Mucosa of gallbladder (tissue), 1 donor: Measurements from ENCODE around the gene NDUFS7. TPM values are rescaled to one million over a fixed set of nuclear protein-coding genes. Genes with fewer than 3 reads are reported as not detected.

ENCODE experiments used
- DNase-seq: peaks from one replicate; pipeline ENCODE4 v3.0.0-alpha.2; 2020; ENCODE audit warnings: low spot score
- total RNA-seq: library from RNA; stranded (reverse); gene quantifications from one replicate; pipeline ENCODE4 v1.2.1, GENCODE V29; 2021
- donor health status: DM: no; HTN: no; CAD: no.

The NDUFS7 gene
- total RNA-seq, 1 donor from 2014 or later: 121 TPM

DNA sequence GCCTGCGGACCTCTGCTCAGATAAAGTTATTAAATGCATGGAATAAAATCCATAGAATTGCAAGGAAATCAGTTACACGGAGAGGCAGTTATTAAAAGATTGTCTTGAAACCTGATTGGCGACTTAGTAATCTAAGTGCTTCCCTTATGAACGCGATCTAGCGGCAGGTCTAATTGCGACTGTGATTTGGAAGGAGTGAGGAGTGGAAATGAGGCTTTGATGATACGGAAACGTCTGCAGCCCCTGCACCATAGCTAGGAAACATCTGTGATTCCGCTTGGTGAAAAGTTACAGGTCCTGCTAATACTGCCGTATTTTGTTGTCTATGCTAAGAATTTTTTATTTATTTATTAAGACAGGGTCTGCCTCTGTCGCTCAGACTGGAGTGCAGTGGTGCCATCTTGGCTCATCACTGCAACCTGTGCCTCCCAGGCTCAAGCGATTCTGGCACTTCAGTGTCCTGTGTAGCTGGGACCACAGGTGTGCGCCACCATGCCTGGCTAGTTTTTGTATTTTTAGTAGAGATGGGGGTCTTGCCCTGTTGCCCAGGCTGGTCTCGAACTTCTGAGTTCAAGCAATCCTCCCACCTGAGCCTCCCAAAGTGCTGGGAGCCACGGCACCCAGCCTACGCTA lies 887 bp downstream of the NDUFS7 start:
- DNase-seq: no peak

DNA sequence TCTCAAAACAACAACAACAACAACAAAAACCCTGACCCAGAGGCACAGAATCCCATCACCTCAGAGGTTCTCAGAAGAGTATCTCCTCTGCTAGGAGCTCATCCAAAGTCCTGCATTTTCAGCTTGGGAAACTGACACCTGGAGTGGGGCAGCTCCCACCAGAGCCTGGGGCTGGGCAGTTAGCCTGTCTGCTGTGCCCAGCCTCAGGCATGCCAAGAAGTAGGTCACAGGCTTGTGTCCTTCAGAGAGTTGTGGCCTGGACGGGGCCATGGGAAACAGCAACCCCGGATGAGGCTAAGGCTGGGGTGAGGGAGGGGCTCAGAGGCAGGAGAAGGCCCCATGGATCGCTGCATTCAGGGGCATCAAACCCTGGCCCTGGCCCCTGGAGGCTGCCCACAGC lies 2.1 kb downstream of the NDUFS7 start:
- DNase-seq: no peak

DNA sequence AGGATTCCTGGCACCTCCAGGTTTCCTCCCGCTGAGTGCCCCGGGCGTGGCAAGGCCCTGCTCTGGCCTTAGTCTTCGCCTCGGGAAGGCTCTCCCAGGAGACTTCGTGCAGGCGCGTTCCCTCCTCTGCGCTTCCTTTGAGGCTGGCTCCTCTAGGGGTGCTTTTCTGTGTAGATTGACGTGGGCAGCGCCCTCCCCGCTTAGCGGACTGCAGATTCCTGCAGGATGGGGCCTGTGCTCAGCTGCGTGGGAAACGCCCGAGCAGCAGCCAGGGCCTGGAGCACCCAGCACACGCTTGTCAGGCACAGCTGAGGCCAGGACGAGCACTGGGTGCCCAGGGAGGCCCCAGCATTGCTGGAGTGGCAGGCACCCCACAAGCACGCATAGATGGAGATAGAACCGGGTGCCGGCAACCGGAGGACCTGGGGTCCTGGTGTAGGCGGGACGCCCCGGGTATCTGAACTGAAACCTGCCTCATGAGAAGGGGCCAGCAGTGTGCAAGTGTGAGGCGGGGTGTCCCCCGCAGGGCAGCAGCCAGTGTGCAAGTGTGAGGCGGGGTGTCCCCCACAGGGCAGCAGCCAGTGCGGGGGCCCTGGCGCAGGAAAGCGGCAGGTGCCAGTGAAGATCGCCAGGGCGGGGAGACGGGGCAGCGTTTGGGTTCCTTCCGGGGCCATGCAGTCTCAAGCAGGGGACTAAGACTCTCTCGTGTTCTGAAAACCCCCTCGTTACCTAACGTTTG lies 3.4 kb downstream of the NDUFS7 start:
- DNase-seq: no peak

DNA sequence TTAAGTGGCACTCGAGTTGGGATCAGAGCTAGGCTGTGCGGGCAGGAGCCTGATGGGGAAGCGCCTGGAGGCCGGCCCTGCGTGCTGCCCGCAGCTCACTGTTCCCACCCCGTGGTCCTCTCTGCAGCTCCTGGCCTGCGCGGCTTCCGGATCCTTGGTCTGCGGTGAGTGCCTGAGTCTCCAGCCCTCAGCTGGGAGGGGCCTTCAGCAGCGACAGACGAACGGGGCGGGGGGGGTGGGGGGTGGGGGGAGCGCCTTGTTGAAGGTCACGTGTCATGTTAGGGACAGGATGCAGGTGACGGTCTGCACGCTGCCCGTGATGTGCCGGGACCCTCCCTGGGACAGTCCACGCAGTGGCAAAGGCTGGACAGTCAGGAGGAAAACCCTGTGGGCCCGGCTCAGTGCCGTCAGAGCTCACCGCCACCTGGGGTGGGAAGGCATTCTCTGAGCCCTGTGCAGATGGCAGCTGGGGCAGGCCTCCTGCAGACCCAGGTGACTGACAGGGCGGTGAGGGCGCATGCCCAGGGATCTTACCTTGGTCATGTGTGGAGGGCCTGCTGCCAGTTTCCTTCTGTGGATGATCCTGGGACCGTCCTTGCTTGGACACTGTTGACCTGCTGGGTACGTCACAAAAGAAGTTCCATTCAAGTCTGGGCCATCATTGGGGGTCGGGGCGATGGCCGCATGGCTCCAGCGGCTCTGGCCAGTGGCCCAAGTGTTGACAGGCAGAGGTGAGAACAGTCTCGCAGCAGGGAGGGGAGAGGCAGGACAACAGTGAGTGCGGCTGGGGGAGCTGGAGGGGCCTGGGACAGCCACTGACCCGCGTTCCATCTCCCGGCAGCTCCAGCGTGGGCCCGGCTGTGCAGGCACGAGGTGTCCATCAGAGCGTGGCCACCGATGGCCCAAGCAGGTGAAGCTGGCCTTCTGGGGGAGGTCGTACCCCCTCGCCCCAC lies 4.3 kb downstream of the NDUFS7 start:
- DNase-seq: no peak

DNA sequence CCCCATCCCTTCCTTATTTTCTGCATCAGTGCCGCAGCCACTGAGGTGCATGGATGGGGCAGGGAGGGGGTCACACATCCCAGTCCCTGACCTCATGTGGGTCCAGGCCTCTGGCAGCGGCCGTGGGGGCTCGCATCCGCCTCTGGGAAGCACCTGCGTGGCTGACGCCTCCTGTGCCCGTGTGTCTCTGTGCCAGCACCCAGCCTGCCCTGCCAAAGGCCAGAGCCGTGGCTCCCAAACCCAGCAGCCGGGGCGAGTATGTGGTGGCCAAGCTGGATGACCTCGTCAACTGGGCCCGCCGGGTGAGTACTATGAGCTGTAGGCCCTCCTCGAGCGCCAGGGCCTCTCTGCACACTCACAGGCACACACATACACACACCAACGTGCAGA lies 4.9 kb downstream of the NDUFS7 start:
- no peak for DNase-seq

DNA sequence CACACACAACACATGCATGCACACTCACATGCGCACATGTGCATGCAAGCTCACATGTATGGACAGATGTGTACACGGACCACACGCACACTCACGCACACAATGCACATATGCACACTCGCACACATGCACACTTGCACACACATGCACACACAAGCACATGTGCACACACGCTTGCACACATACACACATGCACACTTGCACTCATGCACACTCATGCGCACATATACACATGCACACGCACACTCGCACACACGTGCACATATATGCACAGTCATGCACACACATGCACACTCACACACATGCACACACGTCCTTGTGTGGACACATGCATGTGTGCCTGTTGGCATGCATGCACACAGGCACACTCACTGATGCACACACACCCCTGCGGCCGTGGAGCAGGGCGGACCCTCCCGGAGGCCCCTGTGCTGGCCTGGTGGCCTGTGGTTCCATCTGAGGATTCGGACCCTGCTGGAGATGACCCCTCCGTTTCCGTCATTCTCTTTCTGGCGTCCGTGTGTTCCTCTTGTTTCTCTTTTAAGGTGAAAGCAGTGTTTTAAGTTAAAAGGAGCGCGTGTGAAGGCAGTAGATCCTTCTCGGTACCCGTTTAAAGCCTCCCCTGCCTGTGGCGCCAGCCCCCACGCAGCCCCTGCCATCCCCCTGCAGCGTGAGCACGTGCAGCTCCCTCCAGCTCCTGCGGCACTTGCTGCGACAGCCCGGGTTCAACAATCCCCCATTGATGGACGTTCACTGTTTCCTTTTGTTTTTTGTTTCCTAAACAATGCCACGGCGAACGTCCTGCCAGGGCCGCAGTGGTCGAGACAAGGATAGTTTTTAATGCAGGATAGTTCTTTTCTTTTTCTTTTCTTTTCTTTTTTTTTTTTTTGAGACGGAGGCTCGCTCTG lies 5.6 kb downstream of the NDUFS7 start:
- no peak for DNase-seq

DNA sequence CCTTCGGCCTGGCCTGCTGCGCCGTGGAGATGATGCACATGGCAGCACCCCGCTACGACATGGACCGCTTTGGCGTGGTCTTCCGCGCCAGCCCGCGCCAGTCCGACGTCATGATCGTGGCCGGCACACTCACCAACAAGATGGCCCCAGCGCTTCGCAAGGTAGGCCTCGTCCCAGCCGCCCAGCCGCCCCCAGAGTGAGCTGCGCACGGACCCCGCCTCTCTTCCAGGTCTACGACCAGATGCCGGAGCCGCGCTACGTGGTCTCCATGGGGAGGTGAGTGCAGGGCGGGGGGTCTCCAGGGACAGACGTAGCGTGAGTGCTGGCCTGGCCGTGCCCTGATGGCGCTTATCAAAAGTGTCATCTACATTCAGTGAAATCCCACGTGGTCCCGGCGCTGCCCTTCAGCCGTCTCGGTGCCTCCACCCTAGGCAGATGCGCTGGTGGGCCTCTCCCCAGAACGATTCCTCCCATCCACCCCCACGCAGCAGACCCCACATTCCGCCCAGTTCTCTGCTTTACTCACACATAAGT lies 7.2 kb downstream of the NDUFS7 start:
- no peak for DNase-seq

DNA sequence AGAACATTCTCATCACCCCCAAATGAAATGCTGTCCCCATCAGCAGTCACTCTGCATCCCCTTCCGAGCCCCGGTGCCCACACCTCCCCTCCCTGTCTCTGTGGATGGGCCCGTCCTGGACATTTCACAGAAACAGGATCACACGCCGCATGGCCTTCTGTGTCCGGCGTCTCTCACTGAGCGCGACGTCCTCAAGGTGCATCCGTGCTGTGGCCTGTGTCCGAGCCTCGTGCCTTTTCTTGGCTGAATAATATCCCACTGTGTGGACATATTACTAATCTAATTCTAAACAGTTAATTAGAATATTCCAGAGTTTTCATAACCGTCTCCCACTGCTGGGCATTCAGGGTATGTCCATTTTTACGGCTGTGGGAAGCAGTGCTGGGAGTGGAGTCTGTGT lies 8.7 kb downstream of the NDUFS7 start:
- no peak for DNase-seq

DNA sequence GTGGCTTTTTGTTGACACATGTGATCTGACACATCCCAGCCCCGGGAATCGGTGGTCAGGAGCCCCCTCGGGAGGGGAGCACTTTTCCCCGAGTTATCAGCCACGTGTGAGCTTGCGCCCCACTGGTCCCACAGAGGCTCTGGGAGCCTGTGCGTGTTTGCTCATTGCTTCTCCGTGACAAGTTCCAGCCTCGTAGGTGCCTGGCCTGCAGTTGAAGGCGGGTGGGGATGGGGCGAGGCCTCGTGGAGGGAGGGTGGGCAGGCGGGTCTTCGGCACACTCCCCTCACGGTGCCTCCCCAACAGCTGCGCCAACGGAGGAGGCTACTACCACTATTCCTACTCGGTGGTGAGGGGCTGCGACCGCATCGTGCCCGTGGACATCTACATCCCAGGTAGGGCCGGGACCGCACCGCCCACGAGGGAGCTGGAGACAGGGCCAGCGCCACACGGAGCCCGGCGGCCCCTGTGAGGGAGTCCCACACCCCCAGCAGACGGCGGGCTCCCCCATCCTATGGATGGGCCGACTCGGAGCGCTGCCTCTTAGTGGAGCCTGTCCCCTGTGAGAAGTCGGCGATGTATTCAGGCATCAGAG lies 9.3 kb downstream of the NDUFS7 start:
- no peak for DNase-seq

DNA sequence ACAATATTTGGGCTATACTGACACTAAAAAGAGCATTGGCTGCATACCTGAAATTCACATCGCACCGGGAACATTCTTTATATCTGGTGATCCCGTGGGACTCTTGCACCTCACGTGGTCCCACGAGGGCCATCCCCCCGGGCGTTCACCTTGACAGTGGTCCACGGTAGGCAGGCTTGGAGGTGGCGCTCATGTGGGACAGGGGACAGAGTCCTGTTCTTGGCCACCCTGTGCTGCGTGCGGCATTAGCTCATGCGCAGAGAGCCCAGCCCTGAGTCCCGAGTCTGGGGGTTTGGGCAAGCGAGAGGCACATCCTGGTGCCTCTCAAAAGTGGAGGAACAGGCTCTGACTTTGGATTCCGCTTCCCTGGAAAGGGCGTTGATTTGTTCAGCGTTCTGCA lies 10.1 kb downstream of the NDUFS7 start:
- DNase-seq: no peak

DNA sequence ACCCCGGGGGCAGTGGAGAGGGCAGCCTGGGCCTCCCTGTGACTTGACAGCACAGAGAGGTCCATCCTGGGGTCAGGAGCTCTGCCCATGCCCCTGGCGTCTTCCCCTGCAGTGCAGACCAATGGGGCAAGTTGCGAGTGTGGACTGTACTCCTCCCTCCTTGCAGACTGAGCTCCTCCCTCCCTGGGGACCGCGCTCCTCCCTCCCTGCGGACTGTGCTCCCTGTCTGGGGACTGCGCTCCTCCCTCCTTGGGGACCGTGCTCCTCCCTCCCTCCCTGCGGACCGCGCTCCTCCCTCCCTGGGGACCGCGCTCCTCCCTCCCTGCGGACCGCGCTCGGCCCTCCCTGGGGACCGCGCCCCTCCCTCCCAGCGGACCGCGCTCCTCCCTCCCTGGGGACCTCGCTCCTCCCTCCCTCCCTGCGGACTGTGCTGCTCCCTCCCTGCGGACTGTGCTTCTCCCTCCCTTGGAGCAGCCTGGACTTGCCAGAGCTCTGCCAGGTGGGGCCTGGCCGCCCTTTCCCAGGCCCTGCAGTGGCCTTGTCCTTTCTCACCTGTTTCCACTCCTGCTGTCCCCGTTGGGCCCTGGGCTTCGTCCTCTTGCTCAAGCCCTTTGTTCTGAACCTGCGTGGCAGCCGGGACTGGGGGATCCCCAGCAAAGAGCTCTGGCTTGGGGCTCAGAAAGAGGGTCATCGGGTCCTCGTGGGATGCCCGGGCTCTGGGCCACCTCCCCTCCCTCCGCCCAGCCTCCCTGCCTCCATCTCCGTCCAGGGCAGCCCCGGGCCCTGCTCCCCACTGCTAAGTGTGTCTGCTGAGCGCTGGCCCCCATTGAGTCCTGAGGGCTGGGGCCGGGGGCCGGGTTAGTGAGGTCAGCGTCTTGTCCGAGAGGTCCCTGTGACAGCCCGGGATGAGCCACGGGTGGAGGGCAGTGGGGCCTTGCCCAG lies 10.8 kb downstream of the NDUFS7 start:
- no peak for DNase-seq

DNA sequence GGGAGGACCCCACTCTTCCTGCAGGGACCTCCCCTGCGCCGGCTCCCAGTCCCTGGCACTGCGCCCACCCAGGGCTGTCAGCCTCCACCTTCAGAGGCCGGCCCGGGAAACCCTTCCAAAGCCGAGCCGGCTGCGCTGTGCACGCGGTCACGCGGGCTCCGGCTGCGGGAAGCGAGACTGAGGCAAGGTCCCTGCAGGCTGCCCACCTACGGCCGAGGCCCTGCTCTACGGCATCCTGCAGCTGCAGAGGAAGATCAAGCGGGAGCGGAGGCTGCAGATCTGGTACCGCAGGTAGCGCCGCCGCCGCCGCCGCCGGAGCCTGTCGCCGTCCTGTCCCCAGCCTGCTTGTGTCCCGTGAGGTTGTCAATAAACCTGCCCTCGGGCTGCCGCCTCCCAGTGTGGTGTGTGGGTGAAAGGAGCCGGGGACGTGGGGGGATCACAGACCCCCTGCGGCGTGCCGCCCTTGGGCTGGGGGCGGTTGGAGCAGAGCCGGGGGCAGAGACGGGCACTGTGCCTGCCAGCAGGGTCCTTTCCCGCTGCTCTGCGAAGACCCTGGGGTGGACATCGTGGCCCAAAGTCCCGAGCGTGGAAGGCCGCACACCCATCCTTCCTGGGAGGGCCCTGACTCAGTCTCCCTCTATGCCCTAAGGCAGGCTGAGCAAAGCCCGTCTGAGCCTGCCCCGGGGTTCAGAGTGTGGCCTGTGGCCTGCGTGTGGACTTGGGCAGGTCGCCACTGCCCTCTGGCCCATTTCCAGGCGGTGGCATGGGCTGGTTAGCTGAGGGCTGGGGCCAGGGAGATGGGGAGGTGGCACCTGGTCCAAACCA lies 11.7 kb downstream of the NDUFS7 start:
- DNase-seq: no peak

DNA sequence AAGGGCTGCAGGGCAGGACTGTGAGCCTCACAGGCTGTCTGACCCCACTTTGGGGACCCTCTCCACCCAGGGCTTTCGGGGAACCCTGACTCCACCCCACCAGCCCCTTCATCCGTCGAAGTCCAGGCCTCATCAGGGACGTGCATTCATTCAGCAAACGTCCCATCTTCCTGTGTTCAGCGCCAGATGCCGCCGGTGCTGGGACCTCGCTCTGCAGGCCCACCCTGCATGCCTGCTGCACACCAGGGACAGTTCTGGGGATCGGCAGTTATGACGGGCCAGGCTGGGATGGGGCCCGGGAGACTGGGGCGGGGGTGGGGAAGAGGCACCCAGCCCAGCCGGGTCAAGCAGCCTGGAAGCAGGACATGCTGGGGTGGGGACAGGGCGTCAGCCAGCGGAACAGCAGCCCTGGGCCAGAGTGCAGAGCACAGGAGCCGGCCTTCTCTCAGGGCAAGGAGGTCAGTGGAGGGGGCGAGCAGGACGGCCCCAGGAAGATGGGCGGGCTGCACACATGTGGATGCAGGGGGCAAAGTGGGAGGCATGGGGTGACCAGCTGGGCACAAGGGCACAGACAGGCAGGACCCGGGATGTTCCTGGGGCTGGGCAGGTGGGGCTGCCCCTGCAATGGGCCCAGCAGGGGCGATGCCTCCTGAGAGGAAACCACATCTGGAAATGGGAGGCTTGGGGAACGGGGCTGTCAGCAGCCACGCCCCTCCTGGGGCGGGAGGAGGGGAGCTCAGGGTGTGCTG lies 12.5 kb downstream of the NDUFS7 start:
- no peak for DNase-seq

DNA sequence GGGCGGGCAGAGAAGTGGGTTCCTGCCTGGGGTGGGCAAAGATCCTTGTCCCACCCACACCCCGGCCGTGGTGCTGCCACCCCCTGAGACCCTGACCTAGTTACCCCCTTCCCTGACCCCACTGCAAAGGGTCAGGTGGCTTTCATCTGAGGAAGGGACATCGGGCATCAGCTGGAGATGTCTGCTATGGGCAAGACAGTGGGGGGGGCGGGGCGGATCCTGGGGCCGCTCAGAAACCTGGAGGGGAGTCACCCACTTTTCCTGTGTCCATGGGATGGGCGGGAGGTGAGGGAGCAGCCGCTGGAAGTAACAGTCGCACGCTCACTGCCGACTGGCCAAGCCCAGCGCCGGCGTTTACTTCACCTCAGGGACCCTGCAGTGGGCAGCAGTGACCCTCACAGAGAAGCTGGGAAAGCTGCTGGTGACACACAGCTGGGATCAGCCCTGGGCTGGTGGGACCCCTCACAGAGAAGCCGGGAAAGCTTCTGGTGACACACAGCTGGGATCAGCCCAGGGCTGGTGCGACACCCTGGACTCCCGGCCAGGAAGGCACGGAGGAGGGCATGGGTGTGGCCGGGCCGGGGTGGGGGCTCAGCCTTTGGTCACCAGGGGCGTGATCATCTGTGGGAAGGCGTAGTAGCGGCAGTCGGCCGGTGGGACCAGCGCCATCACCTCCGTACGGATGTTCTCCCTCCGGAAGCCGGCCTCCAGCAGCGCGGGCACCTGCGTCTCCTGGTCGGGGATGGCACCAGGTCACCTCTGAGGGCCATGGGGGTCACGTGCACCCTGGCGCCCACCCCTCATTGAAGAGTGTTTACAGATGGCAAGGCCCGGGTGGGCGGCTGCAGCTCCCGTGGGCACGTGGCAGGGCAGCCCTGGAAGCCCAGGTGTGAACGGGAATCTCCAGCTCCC lies 13.3 kb downstream of the NDUFS7 start:
- DNase-seq: no peak

DNA sequence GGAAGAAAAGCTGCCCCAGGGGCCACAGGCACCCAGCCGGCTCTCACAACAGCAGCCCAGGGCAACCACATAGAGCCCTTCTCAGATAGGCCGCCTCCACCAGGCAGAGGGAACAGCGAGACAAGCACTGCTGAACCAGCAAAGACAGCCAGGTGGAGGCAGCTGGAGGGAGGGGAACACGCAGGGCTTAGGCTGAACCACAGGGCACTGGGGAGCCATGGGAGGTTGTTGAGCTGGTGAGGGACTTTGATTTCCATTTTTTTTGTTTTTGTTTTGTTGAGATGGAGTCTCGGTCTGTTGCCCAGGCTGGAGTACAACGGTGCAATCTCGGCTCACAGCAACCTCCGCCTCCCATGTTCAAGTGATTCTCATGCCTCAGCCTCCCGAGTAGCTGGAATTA lies 14.1 kb downstream of the NDUFS7 start:
- DNase-seq: no peak

DNA sequence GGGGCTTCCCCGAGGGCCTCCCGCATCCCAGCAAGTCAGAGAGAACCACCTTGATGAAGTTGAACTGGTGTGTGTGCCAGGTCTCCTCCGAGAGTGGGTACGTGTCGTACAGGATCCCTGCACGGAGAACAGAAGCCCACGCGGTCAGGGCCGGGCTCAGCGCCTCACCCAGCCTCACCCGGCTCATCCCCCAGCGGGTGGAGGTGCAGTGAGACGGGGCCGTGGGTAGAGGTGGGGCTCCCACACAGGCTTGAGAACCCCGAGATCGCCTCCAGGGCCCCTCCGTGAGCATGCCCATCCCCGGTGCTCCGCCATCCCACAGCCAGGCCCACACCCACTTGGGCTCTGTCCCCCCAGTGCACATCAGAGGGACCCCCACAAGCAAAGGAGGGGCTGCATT lies 15.4 kb downstream of the NDUFS7 start:
- DNase-seq: no peak

DNA sequence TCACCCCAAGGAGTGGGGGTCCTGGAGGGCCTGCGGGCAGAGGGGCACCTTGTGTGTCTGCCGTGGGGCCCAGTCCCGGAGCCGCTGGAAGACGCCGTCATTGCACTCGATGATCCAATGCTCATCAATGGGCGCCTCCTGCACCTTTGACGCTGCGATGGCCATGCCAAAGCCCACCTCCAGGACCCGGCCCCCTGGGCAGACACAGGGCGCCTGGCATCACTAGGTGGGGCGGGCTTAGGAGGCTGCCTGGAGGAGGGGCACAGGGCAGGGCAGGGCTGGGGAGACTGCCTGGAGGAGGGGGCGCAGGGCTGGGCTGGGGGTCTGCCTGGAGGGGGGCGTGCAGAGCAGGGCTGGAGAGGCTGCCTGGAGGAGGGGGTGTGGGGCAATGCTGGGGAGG lies 16.0 kb downstream of the NDUFS7 start:
- no peak for DNase-seq
